ENCODE measurements around the gene ACOT7. TPM values are rescaled to one million over a fixed set of nuclear protein-coding genes. Genes with fewer than 3 reads are reported as not detected.

The ACOT7 gene
- total and polyA plus RNA-seq, 2 of the 13 experiments (the other 11 are each of a cell fraction or from before 2014, with no cell fraction given) = 33.0 to 55.8 TPM

DNA sequence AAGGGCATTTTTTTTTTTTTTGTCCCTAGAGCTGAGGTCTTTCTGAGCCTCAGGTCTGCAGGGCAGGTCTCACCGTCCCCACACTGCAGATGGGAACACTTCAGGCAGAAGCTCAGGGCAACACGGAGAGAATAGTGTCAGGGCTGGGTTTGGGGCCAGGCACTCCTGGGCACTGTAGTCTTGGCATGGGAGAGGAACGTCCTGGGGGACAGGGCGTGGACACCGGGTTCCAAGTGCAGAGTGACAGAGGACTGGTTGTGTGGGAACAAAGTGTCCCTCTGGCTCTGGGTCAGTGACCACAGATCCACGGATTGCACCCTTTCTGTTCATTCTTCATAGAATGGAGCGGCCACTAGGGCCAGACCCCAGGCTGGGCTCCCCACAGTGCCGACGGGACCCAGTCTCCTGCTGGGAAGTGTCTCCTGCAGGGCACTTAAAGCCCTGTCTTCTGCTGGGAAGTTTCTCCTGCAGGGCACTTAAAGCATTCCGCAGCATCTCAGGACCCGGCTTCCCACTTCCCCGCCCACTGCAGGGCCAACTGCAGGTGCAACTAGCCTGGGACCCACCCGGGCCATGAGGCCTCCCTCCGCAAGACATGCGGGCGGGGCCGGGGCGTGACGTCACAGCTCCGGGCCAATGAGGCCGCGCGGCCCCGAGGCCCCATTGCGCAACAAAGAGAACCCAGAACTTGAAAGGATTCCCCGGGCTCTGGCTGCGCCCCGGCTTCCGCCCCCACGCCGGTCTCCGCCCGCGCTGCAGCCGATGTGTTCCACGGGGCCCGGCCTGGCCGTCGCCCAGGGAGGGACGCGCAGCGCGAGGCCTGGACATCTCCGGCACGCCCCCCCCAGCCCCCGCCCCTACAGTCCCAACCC lies 133.8 kb downstream of the ACOT7 start (continued):
- TF ChIP-seq, protein P1, sequence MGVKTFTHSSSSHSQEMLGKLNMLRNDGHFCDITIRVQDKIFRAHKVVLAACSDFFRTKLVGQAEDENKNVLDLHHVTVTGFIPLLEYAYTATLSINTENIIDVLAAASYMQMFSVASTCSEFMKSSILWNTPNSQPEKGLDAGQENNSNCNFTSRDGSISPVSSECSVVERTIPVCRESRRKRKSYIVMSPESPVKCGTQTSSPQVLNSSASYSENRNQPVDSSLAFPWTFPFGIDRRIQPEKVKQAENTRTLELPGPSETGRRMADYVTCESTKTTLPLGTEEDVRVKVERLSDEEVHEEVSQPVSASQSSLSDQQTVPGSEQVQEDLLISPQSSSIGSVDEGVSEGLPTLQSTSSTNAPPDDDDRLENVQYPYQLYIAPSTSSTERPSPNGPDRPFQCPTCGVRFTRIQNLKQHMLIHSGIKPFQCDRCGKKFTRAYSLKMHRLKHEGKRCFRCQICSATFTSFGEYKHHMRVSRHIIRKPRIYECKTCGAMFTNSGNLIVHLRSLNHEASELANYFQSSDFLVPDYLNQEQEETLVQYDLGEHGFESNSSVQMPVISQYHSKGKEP (CRISPR knock-in tag; IDR thresholded peaks at IDR 0.05) = no peak
- TF ChIP-seq, protein P2, sequence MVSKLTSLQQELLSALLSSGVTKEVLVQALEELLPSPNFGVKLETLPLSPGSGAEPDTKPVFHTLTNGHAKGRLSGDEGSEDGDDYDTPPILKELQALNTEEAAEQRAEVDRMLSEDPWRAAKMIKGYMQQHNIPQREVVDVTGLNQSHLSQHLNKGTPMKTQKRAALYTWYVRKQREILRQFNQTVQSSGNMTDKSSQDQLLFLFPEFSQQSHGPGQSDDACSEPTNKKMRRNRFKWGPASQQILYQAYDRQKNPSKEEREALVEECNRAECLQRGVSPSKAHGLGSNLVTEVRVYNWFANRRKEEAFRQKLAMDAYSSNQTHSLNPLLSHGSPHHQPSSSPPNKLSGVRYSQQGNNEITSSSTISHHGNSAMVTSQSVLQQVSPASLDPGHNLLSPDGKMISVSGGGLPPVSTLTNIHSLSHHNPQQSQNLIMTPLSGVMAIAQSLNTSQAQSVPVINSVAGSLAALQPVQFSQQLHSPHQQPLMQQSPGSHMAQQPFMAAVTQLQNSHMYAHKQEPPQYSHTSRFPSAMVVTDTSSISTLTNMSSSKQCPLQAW (CRISPR knock-in tag; IDR thresholded peaks at IDR 0.05) = no peak
- TF ChIP-seq IRF2 (CRISPR knock-in tag; IDR thresholded peaks at IDR 0.05) (no peak), U2AF1 (optimal IDR thresholded peaks at IDR 0.05; ENCODE audit: low read depth, low read length) (no peak), ZNF577 (CRISPR knock-in tag; IDR thresholded peaks at IDR 0.05; ENCODE audit: borderline replicate concordance, low read depth) (no peak), ZNF260 (CRISPR knock-in tag; IDR thresholded peaks at IDR 0.05; ENCODE audit: borderline replicate concordance, low read depth) (no peak), TCF7 (IDR thresholded peaks at IDR 0.05; ENCODE audit: low read depth) (peak; percentile 10; the same call in 1 of the 2 replicates), ZNF629 (CRISPR knock-in tag; conservative IDR thresholded peaks at IDR 0.05) (0 out of 2 replicates have a peak, but pooled peaks have one; percentile 15), ATF7 (IDR thresholded peaks at IDR 0.05) (peak; percentile 32; the same call in 1 of the 2 replicates), ATF7 (CRISPR knock-in tag; IDR thresholded peaks at IDR 0.05) (no peak), HNRNPL (IDR thresholded peaks at IDR 0.05; ENCODE audit: low read depth, low read length) (no peak), RFX1 (IDR thresholded peaks at IDR 0.05) (no peak), ZBTB7B (CRISPR knock-in tag; IDR thresholded peaks at IDR 0.05) (0 out of 2 replicates have a peak, but pooled peaks have one; percentile 32)
- TF ChIP-seq, protein P3, sequence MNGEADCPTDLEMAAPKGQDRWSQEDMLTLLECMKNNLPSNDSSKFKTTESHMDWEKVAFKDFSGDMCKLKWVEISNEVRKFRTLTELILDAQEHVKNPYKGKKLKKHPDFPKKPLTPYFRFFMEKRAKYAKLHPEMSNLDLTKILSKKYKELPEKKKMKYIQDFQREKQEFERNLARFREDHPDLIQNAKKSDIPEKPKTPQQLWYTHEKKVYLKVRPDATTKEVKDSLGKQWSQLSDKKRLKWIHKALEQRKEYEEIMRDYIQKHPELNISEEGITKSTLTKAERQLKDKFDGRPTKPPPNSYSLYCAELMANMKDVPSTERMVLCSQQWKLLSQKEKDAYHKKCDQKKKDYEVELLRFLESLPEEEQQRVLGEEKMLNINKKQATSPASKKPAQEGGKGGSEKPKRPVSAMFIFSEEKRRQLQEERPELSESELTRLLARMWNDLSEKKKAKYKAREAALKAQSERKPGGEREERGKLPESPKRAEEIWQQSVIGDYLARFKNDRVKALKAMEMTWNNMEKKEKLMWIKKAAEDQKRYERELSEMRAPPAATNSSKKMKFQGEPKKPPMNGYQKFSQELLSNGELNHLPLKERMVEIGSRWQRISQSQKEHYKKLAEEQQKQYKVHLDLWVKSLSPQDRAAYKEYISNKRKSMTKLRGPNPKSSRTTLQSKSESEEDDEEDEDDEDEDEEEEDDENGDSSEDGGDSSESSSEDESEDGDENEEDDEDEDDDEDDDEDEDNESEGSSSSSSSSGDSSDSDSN (CRISPR knock-in tag; IDR thresholded peaks at IDR 0.05) = peak; percentile 48
- TF ChIP-seq, protein P4, sequence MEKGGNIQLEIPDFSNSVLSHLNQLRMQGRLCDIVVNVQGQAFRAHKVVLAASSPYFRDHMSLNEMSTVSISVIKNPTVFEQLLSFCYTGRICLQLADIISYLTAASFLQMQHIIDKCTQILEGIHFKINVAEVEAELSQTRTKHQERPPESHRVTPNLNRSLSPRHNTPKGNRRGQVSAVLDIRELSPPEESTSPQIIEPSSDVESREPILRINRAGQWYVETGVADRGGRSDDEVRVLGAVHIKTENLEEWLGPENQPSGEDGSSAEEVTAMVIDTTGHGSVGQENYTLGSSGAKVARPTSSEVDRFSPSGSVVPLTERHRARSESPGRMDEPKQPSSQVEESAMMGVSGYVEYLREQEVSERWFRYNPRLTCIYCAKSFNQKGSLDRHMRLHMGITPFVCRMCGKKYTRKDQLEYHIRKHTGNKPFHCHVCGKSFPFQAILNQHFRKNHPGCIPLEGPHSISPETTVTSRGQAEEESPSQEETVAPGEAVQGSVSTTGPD (CRISPR knock-in tag; IDR thresholded peaks at IDR 0.05) = no peak
- TF ChIP-seq, protein P5, sequence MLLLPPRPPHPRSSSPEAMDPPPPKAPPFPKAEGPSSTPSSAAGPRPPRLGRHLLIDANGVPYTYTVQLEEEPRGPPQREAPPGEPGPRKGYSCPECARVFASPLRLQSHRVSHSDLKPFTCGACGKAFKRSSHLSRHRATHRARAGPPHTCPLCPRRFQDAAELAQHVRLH (CRISPR knock-in tag; IDR thresholded peaks at IDR 0.05; ENCODE audit: borderline replicate concordance, low read depth) = no peak
- TF ChIP-seq, protein P6, sequence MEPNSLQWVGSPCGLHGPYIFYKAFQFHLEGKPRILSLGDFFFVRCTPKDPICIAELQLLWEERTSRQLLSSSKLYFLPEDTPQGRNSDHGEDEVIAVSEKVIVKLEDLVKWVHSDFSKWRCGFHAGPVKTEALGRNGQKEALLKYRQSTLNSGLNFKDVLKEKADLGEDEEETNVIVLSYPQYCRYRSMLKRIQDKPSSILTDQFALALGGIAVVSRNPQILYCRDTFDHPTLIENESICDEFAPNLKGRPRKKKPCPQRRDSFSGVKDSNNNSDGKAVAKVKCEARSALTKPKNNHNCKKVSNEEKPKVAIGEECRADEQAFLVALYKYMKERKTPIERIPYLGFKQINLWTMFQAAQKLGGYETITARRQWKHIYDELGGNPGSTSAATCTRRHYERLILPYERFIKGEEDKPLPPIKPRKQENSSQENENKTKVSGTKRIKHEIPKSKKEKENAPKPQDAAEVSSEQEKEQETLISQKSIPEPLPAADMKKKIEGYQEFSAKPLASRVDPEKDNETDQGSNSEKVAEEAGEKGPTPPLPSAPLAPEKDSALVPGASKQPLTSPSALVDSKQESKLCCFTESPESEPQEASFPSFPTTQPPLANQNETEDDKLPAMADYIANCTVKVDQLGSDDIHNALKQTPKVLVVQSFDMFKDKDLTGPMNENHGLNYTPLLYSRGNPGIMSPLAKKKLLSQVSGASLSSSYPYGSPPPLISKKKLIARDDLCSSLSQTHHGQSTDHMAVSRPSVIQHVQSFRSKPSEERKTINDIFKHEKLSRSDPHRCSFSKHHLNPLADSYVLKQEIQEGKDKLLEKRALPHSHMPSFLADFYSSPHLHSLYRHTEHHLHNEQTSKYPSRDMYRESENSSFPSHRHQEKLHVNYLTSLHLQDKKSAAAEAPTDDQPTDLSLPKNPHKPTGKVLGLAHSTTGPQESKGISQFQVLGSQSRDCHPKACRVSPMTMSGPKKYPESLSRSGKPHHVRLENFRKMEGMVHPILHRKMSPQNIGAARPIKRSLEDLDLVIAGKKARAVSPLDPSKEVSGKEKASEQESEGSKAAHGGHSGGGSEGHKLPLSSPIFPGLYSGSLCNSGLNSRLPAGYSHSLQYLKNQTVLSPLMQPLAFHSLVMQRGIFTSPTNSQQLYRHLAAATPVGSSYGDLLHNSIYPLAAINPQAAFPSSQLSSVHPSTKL (CRISPR knock-in tag; IDR thresholded peaks at IDR 0.05) = 0 out of 2 replicates have a peak, but pooled peaks have one; percentile 10

Measured in HepG2 (cell line).